Neural progenitor cell (in vitro differentiated cells): ENCODE measurements around the gene FRAS1.

ENCODE experiments used
- CTCF ChIP-seq: fragments of 200-600 bp; sonication (generic); IDR thresholded peaks from 2 replicates; pipeline ENCODE4 v1.5.1; 2017; ENCODE audit warnings: antibody characterized with exemption, mild to moderate bottlenecking
- EZH2 ChIP-seq: fragments of 200-600 bp; sonication (generic); IDR thresholded peaks from 2 replicates; pipeline ENCODE4 v1.6.1; 2017; ENCODE audit warnings: antibody characterized with exemption, mild to moderate bottlenecking, moderate library complexity
- EZH2phosphoT487 ChIP-seq: fragments of 200-600 bp; sonication (generic); IDR thresholded peaks from 2 replicates; pipeline ENCODE4 v1.6.1; 2017; ENCODE audit warnings: antibody characterized with exemption

GRCh38 chr4:78165758-78166157 lies 108.6 kb downstream of the FRAS1 start:
- TF ChIP-seq EZH2 (no peak), CTCF (no peak), EZH2phosphoT487 (no peak)
